ENCODE results near the gene TTF2.

TTF2 gene

DNA sequence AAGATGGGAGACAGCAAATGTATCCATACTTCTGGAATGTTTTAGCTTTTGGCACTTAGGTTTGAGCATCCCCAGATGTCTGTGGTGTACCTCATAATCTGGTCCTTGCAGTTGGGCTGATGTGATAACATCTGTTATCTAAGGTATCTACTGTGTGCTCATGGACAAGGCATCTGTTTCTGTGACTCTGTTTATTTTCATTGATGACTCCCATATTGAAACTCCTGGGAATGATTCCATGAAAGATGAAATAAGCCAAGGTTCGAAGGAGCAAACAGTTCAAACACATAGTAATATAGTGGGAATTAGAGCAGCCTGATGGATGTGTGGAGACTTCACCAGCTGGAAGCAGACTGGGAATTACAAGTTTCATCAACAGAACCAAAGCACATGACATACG, 82.1 kb downstream of the TTF2 start:
- no peaks in the 10 kb centered on the region for H3K27me3 ChIP-seq (ENCODE audit: insufficient read depth, insufficient read length)
- no peaks in the 10 kb centered on the region for H3K4me1 ChIP-seq (ENCODE audit: insufficient read depth, insufficient read length)
- TF ChIP-seq SUZ12 (IDR thresholded peaks at IDR 0.05; ENCODE audit: extremely low read depth, insufficient read depth, insufficient read length) (no peak), ZNF274 (IDR thresholded peaks at IDR 0.05; ENCODE audit: low read depth, low read length) (no peak), YY1 (IDR thresholded peaks at IDR 0.05; ENCODE audit: insufficient read depth, insufficient read length) (no peak)
- no peaks in the 10 kb centered on the region for H3K9me3 ChIP-seq (ENCODE audit: insufficient read depth, low read length)
- no peak overlapping the region for H3K4me3 ChIP-seq (ENCODE audit: insufficient read length, low read depth)
- no peak overlapping the region for H3K9ac ChIP-seq (ENCODE audit: insufficient read length, low read depth)
- no peak for DNase-seq (ENCODE audit: low read depth, low spot score)
- no peaks in the 10 kb centered on the region for H3K36me3 ChIP-seq (ENCODE audit: insufficient read depth, insufficient read length, low read length)

DNA sequence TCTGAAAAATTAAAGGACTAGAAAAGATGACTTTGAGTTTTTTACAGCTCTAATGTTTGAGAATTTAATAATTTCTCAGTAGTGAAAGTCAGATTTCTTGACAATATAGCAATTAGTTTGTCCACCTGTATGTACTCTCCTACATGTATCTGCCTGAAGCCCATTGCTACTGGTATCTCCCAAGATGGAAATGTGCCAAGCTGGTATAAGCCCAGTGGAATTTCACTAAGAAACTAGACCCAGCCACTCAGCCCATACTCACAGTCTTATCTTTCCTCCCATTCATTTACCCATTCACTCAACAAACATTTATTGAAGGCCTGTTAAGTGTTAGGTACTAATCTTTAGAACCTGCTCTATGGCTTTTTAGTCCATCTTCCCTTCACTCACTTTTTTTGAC, 83.0 kb downstream of the TTF2 start:
- no peak for TF ChIP-seq SUZ12 (IDR thresholded peaks at IDR 0.05; ENCODE audit: extremely low read depth, insufficient read depth, insufficient read length)
- TF ChIP-seq YY1 (IDR thresholded peaks at IDR 0.05; ENCODE audit: insufficient read depth, insufficient read length): no peak
- no peak for TF ChIP-seq ZNF274 (IDR thresholded peaks at IDR 0.05; ENCODE audit: low read depth, low read length)
- H3K9ac ChIP-seq (ENCODE audit: insufficient read length, low read depth): no peak overlapping the region
- no peaks in the 10 kb centered on the region for H3K9me3 ChIP-seq (ENCODE audit: insufficient read depth, low read length)
- DNase-seq (ENCODE audit: low read depth, low spot score): no peak
- no peaks in the 10 kb centered on the region for H3K36me3 ChIP-seq (ENCODE audit: insufficient read depth, insufficient read length, low read length)
- no peaks in the 10 kb centered on the region for H3K4me1 ChIP-seq (ENCODE audit: insufficient read depth, insufficient read length)
- H3K4me3 ChIP-seq (ENCODE audit: insufficient read length, low read depth): no peak overlapping the region
- H3K27me3 ChIP-seq (ENCODE audit: insufficient read depth, insufficient read length): no peaks in the 10 kb centered on the region

DNA sequence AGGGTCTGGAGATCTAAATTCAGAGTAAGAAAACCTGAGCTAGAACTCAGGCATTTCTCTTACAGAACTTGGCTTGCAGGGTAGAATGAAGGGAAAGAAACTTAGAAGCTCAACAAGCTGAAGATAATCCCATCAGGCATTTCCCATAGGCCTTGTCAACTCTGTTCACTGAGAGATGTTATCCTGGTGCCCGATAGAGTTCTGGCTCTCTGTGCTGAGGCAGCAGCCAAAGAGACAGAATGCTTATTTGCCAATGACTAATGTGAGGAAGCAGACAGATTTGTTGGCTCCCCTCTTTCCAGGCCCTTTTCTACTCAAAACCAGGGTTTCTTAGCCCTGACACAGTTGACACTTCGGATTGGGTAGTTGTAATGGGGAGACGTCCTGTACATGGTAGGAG, 83.7 kb downstream of the TTF2 start:
- Histone ChIP-seq H3K9ac (ENCODE audit: insufficient read length, low read depth) (no peak overlapping the region), H3K4me3 (ENCODE audit: insufficient read length, low read depth) (no peak overlapping the region), H3K9me3 (ENCODE audit: insufficient read depth, low read length) (no peaks in the 10 kb centered on the region), H3K4me1 (ENCODE audit: insufficient read depth, insufficient read length) (no peaks in the 10 kb centered on the region), H3K36me3 (ENCODE audit: insufficient read depth, insufficient read length, low read length) (no peaks in the 10 kb centered on the region), H3K27me3 (ENCODE audit: insufficient read depth, insufficient read length) (no peaks in the 10 kb centered on the region)
- DNase-seq (ENCODE audit: low read depth, low spot score): no peak
- TF ChIP-seq YY1 (IDR thresholded peaks at IDR 0.05; ENCODE audit: insufficient read depth, insufficient read length) (no peak), SUZ12 (IDR thresholded peaks at IDR 0.05; ENCODE audit: extremely low read depth, insufficient read depth, insufficient read length) (no peak), ZNF274 (IDR thresholded peaks at IDR 0.05; ENCODE audit: low read depth, low read length) (no peak)

DNA sequence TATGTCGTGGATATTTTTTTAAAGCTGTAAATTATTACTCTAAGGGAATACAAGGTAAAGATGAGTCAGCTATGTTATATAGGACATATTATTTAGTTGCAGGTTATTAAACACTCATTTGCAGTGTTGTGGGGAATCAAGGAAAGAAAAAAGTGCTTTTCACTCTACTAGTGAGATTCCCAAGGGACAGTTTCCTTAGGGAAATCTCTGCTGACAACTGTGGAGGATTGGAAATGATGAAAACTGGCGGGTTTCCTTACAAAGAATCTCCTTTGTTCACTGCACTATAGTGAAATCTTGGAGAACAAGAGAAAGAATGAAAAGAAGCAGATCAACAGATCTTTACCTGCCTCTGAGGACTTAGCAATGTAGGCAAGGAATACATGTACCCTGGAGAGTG, 85.9 kb downstream of the TTF2 start:
- Histone ChIP-seq H3K4me1 (ENCODE audit: insufficient read depth, insufficient read length) (no peaks in the 10 kb centered on the region), H3K4me3 (ENCODE audit: insufficient read length, low read depth) (no peak overlapping the region), H3K36me3 (ENCODE audit: insufficient read depth, insufficient read length, low read length) (no peaks in the 10 kb centered on the region), H3K27me3 (ENCODE audit: insufficient read depth, insufficient read length) (no peaks in the 10 kb centered on the region), H3K9ac (ENCODE audit: insufficient read length, low read depth) (no peak overlapping the region), H3K9me3 (ENCODE audit: insufficient read depth, low read length) (peaks cover 2% of the 10 kb centered on the region; the same call in 1 of the 2 replicates)
- TF ChIP-seq YY1 (IDR thresholded peaks at IDR 0.05; ENCODE audit: insufficient read depth, insufficient read length): no peak
- no peak for TF ChIP-seq SUZ12 (IDR thresholded peaks at IDR 0.05; ENCODE audit: extremely low read depth, insufficient read depth, insufficient read length)
- TF ChIP-seq ZNF274 (IDR thresholded peaks at IDR 0.05; ENCODE audit: low read depth, low read length): no peak
- no peak for DNase-seq (ENCODE audit: low read depth, low spot score)

DNA sequence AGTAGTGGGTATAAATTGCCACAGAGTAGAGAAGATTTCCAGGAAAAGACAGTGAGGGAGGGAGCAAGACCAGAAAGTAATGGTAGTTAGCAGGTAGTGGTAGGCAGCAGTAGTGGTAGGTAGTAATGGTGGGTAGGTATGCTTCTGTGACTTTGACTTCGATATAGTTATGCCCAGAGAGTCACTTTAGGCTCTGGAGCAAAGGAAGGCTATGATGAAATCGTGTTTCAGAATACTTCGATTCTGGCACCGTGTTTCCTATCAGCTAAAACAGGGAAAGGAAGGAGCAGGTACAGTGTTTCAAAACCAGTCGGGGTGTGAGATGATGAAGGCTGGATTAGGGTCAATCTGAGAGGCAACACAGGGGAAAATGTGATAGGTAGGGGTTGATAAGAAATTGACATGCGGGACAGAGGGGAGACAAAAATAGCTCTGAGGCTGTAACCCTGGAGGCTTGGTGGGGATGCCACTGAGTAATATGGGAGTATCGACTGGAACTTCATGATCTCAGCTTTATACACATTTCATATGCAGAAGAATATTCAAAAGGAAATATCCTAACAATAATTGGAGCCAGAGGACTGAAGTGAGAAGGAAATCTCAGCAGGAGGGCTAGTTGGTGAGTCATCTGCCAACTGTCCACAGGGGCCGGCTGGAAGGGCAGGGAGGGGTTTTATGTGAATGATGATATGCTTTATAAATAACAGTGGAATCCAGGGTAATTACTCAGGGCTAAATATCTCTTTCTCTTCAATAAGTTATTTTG, 86.6 kb downstream of the TTF2 start:
- no peak overlapping the region for H3K9ac ChIP-seq (ENCODE audit: insufficient read length, low read depth)
- TF ChIP-seq SUZ12 (IDR thresholded peaks at IDR 0.05; ENCODE audit: extremely low read depth, insufficient read depth, insufficient read length): no peak
- no peak for TF ChIP-seq ZNF274 (IDR thresholded peaks at IDR 0.05; ENCODE audit: low read depth, low read length)
- TF ChIP-seq YY1 (IDR thresholded peaks at IDR 0.05; ENCODE audit: insufficient read depth, insufficient read length): no peak
- H3K4me3 ChIP-seq (ENCODE audit: insufficient read length, low read depth): no peak overlapping the region
- peaks cover 8% of the 10 kb centered on the region; the same call in 1 of the 2 replicates for H3K9me3 ChIP-seq (ENCODE audit: insufficient read depth, low read length)
- no peaks in the 10 kb centered on the region for H3K4me1 ChIP-seq (ENCODE audit: insufficient read depth, insufficient read length)
- DNase-seq (ENCODE audit: low read depth, low spot score): no peak
- H3K27me3 ChIP-seq (ENCODE audit: insufficient read depth, insufficient read length): no peaks in the 10 kb centered on the region
- no peaks in the 10 kb centered on the region for H3K36me3 ChIP-seq (ENCODE audit: insufficient read depth, insufficient read length, low read length)

DNA sequence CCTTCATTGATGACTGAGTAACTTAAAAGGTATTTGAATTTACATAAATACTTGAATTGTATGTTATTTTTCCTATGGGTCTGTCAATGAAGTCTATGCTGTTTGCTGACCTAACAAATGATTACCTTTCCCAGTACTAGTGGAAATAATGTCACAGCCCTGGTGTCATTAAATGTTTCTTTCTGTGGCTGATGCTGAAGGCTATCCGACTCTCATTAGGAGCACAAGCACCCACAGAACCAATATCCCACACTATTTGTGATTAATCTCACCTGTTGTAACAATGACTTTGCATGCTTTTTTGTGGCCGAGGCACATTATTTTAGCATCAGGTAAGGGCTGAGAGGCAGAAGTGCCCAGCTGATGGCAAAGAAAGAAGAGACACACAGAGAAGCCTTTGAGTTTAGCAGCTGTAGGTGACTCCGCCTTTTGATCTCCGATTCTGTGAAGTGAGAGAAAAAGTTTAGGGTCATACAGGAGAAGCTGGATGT, 87.3 kb downstream of the TTF2 start:
- no peak for DNase-seq (ENCODE audit: low read depth, low spot score)
- Histone ChIP-seq H3K36me3 (ENCODE audit: insufficient read depth, insufficient read length, low read length) (no peaks in the 10 kb centered on the region), H3K4me3 (ENCODE audit: insufficient read length, low read depth) (no peak overlapping the region), H3K4me1 (ENCODE audit: insufficient read depth, insufficient read length) (no peaks in the 10 kb centered on the region), H3K9me3 (ENCODE audit: insufficient read depth, low read length) (peaks cover 10% of the 10 kb centered on the region; the same call in 1 of the 2 replicates), H3K27me3 (ENCODE audit: insufficient read depth, insufficient read length) (no peaks in the 10 kb centered on the region), H3K9ac (ENCODE audit: insufficient read length, low read depth) (no peak overlapping the region)
- TF ChIP-seq SUZ12 (IDR thresholded peaks at IDR 0.05; ENCODE audit: extremely low read depth, insufficient read depth, insufficient read length) (no peak), ZNF274 (IDR thresholded peaks at IDR 0.05; ENCODE audit: low read depth, low read length) (no peak), YY1 (IDR thresholded peaks at IDR 0.05; ENCODE audit: insufficient read depth, insufficient read length) (no peak)

DNA sequence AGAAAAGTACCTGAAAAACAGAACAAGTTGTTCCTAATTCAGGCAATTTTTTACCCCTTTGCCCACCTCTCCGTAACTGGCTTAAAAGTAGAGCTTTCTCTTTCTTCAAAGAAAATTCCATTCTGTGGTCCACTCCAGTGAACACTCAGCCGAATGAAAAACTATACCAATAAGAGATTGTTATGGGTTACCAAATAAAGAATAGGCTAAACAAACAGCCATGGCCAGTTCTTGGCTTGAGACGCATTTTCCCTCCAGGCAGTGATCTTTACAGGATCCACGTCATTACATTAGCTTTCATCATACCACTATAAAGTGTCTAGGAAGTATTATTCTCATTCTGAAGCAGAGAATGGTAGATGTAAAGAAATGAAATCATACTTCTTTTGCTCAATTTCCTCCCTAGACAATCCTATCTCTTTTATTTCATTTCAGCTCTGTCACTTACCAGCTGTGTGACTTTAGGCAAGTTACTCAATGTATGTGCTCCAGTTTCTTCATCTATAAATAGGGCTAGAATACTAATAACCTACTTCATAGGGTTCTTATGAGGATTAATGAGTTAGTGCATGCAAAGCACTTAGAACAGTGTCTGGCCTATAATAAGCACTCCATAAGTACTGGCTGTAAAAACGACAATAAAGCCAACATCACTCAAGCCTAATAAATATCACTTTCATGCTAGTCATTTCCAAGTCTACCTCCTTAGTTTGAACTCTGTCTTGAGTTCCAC, 87.9 kb downstream of the TTF2 start:
- Histone ChIP-seq H3K9me3 (ENCODE audit: insufficient read depth, low read length) (peaks cover 10% of the 10 kb centered on the region; the same call in 1 of the 2 replicates), H3K36me3 (ENCODE audit: insufficient read depth, insufficient read length, low read length) (no peaks in the 10 kb centered on the region), H3K27me3 (ENCODE audit: insufficient read depth, insufficient read length) (no peaks in the 10 kb centered on the region), H3K4me3 (ENCODE audit: insufficient read length, low read depth) (no peak overlapping the region), H3K9ac (ENCODE audit: insufficient read length, low read depth) (no peak overlapping the region), H3K4me1 (ENCODE audit: insufficient read depth, insufficient read length) (no peaks in the 10 kb centered on the region)
- DNase-seq (ENCODE audit: low read depth, low spot score): no peak
- TF ChIP-seq SUZ12 (IDR thresholded peaks at IDR 0.05; ENCODE audit: extremely low read depth, insufficient read depth, insufficient read length): no peak
- TF ChIP-seq ZNF274 (IDR thresholded peaks at IDR 0.05; ENCODE audit: low read depth, low read length): no peak
- no peak for TF ChIP-seq YY1 (IDR thresholded peaks at IDR 0.05; ENCODE audit: insufficient read depth, insufficient read length)
